Measurements from ENCODE around the gene RBM47. TPM values are rescaled to one million over a fixed set of nuclear protein-coding genes. Genes with fewer than 3 reads are reported as not detected.
"Not testable (repeated sequence)": the region's sequence is repeated elsewhere in the genome, so short reads cannot be mapped to it uniquely, and the experiment has no call there.

RBM47 gene
- total RNA-seq, 1 experiment from 2014 or later, result 0.13 TPM

- Histone ChIP-seq H3K9me3 (replicated peaks) (no peaks in the 10 kb centered on the region), H3K4me1 (replicated peaks) (no peaks in the 10 kb centered on the region), H3K27ac (no peak overlapping the region), H3K4me3 (no peak overlapping the region), H3K36me3 (no peaks in the 10 kb centered on the region), H3K27me3 (replicated peaks) (no peaks in the 10 kb centered on the region)
- DNase-seq (ENCODE audit: low read depth in 1 of 2, low spot score in 2 of 2), result no peak
Measured at GRCh38 chr4:40406340-40406739, 223.3 kb downstream of the RBM47 start.

- Histone ChIP-seq H3K36me3 (no peaks in the 10 kb centered on the region), H3K4me1 (replicated peaks) (no peaks in the 10 kb centered on the region), H3K4me3 (no peak overlapping the region), H3K27me3 (replicated peaks) (no peaks in the 10 kb centered on the region), H3K9me3 (replicated peaks) (no peaks in the 10 kb centered on the region), H3K27ac (no peak overlapping the region)
- DNase-seq (ENCODE audit: low read depth in 1 of 2, low spot score in 2 of 2), result no peak
Measured at GRCh38 chr4:40405193-40405592, 224.5 kb downstream of the RBM47 start.

GRCh38 chr4:40403081-40403480 is 226.6 kb downstream of the RBM47 start:
- no peak for DNase-seq (ENCODE audit: low read depth in 1 of 2, low spot score in 2 of 2)
- no peaks in the 10 kb centered on the region for H3K27me3 ChIP-seq (replicated peaks)

GRCh38 chr4:40402556-40402955 is 227.1 kb downstream of the RBM47 start:
- no peaks in the 10 kb centered on the region for H3K9me3 ChIP-seq (replicated peaks)
- no peaks in the 10 kb centered on the region for H3K27me3 ChIP-seq (replicated peaks)
- no peak overlapping the region for H3K27ac ChIP-seq
- H3K4me3 ChIP-seq, result no peak overlapping the region
- no peak for DNase-seq (ENCODE audit: low read depth in 1 of 2, low spot score in 2 of 2)
- H3K4me1 ChIP-seq (replicated peaks), result no peaks in the 10 kb centered on the region
- no peaks in the 10 kb centered on the region for H3K36me3 ChIP-seq

More at GRCh38 chr4:40403081-40403480, 226.6 kb downstream of the RBM47 start:
- Histone ChIP-seq H3K4me3 (no peak overlapping the region), H3K36me3 (no peaks in the 10 kb centered on the region), H3K27ac (no peak overlapping the region), H3K4me1 (replicated peaks) (no peaks in the 10 kb centered on the region), H3K9me3 (replicated peaks) (no peaks in the 10 kb centered on the region)

- Histone ChIP-seq H3K4me1 (replicated peaks) (no peaks in the 10 kb centered on the region), H3K27me3 (replicated peaks) (no peaks in the 10 kb centered on the region), H3K4me3 (no peak overlapping the region), H3K9me3 (replicated peaks) (no peaks in the 10 kb centered on the region), H3K36me3 (no peaks in the 10 kb centered on the region), H3K27ac (no peak overlapping the region)
- DNase-seq (ENCODE audit: low read depth in 1 of 2, low spot score in 2 of 2), result no peak
Measured at GRCh38 chr4:40401631-40402030, 228.0 kb downstream of the RBM47 start.

- Histone ChIP-seq H3K36me3 (no peaks in the 10 kb centered on the region), H3K9me3 (replicated peaks) (no peaks in the 10 kb centered on the region), H3K4me1 (replicated peaks) (no peaks in the 10 kb centered on the region), H3K4me3 (no peak overlapping the region), H3K27me3 (replicated peaks) (no peaks in the 10 kb centered on the region), H3K27ac (no peak overlapping the region)
- DNase-seq (ENCODE audit: low read depth in 1 of 2, low spot score in 2 of 2), result no peak
Measured at GRCh38 chr4:40401096-40401495, 228.6 kb downstream of the RBM47 start.

GRCh38 chr4:40399578-40399977 is 230.1 kb downstream of the RBM47 start:
- no peak overlapping the region for H3K4me3 ChIP-seq

GRCh38 chr4:40395908-40396793 is 233.5 kb downstream of the RBM47 start:
- Histone ChIP-seq H3K27ac (no peak overlapping the region), H3K4me1 (replicated peaks) (no peaks in the 10 kb centered on the region), H3K4me3 (no peak overlapping the region), H3K36me3 (no peaks in the 10 kb centered on the region), H3K9me3 (replicated peaks) (no peaks in the 10 kb centered on the region), H3K27me3 (replicated peaks) (no peaks in the 10 kb centered on the region)
- no peak for DNase-seq (ENCODE audit: low read depth in 1 of 2, low spot score in 2 of 2)

More at GRCh38 chr4:40399578-40399977, 230.1 kb downstream of the RBM47 start:
- Histone ChIP-seq H3K36me3 (no peaks in the 10 kb centered on the region), H3K4me1 (replicated peaks) (no peaks in the 10 kb centered on the region), H3K27me3 (replicated peaks) (no peaks in the 10 kb centered on the region), H3K27ac (no peak overlapping the region), H3K9me3 (replicated peaks) (no peaks in the 10 kb centered on the region)
- DNase-seq (ENCODE audit: low read depth in 1 of 2, low spot score in 2 of 2), result no peak

- H3K36me3 ChIP-seq, result no peaks in the 10 kb centered on the region
- no peak for DNase-seq (ENCODE audit: low read depth in 1 of 2, low spot score in 2 of 2)
- H3K4me3 ChIP-seq, result no peak overlapping the region
- H3K27me3 ChIP-seq (replicated peaks), result no peaks in the 10 kb centered on the region
- no peak overlapping the region for H3K27ac ChIP-seq
- H3K9me3 ChIP-seq (replicated peaks), result no peaks in the 10 kb centered on the region
- H3K4me1 ChIP-seq (replicated peaks), result no peaks in the 10 kb centered on the region
Measured at GRCh38 chr4:40395166-40395900, 234.3 kb downstream of the RBM47 start.

GRCh38 chr4:40394236-40394635 is 235.4 kb downstream of the RBM47 start:
- Histone ChIP-seq H3K4me3 (no peak overlapping the region), H3K27ac (no peak overlapping the region), H3K36me3 (no peaks in the 10 kb centered on the region), H3K9me3 (replicated peaks) (no peaks in the 10 kb centered on the region), H3K27me3 (replicated peaks) (no peaks in the 10 kb centered on the region), H3K4me1 (replicated peaks) (no peaks in the 10 kb centered on the region)
- DNase-seq (ENCODE audit: low read depth in 1 of 2, low spot score in 2 of 2), result no peak

- not testable (repeated sequence) for H3K27me3 ChIP-seq (replicated peaks); H3K9me3 ChIP-seq (replicated peaks); DNase-seq (ENCODE audit: low read depth in 1 of 2, low spot score in 2 of 2); H3K4me1 ChIP-seq (replicated peaks); H3K36me3 ChIP-seq; H3K4me3 ChIP-seq; H3K27ac ChIP-seq
Measured at GRCh38 chr4:40392241-40392640, 237.4 kb downstream of the RBM47 start.

- no peak overlapping the region for H3K27ac ChIP-seq
- H3K27me3 ChIP-seq (replicated peaks), result no peaks in the 10 kb centered on the region
- no peak overlapping the region for H3K4me3 ChIP-seq
- H3K9me3 ChIP-seq (replicated peaks), result no peaks in the 10 kb centered on the region
- no peaks in the 10 kb centered on the region for H3K36me3 ChIP-seq
- DNase-seq (ENCODE audit: low read depth in 1 of 2, low spot score in 2 of 2), result no peak
- no peaks in the 10 kb centered on the region for H3K4me1 ChIP-seq (replicated peaks)
Measured at GRCh38 chr4:40389986-40390385, 239.7 kb downstream of the RBM47 start.

GRCh38 chr4:40388239-40388638 is 241.4 kb downstream of the RBM47 start:
- Histone ChIP-seq H3K36me3 (no peaks in the 10 kb centered on the region), H3K4me3 (no peak overlapping the region), H3K27ac (no peak overlapping the region), H3K4me1 (replicated peaks) (no peaks in the 10 kb centered on the region), H3K9me3 (replicated peaks) (no peaks in the 10 kb centered on the region), H3K27me3 (replicated peaks) (no peaks in the 10 kb centered on the region)
- DNase-seq (ENCODE audit: low read depth in 1 of 2, low spot score in 2 of 2), result no peak

GRCh38 chr4:40380647-40381046 is 249.0 kb downstream of the RBM47 start:
- Histone ChIP-seq H3K27ac (no peak overlapping the region), H3K36me3 (no peaks in the 10 kb centered on the region), H3K9me3 (replicated peaks) (no peaks in the 10 kb centered on the region), H3K4me3 (no peak overlapping the region), H3K27me3 (replicated peaks) (no peaks in the 10 kb centered on the region), H3K4me1 (replicated peaks) (no peaks in the 10 kb centered on the region)
- no peak for DNase-seq (ENCODE audit: low read depth in 1 of 2, low spot score in 2 of 2)

Data from SJSA1 (cell line).